ENCODE measurements around the gene SELENOH.
"Not testable (repeated sequence)": the region's sequence is repeated elsewhere in the genome, so short reads cannot be mapped to it uniquely, and the experiment has no call there.

The SELENOH gene, protein sequence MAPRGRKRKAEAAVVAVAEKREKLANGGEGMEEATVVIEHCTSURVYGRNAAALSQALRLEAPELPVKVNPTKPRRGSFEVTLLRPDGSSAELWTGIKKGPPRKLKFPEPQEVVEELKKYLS

DNA sequence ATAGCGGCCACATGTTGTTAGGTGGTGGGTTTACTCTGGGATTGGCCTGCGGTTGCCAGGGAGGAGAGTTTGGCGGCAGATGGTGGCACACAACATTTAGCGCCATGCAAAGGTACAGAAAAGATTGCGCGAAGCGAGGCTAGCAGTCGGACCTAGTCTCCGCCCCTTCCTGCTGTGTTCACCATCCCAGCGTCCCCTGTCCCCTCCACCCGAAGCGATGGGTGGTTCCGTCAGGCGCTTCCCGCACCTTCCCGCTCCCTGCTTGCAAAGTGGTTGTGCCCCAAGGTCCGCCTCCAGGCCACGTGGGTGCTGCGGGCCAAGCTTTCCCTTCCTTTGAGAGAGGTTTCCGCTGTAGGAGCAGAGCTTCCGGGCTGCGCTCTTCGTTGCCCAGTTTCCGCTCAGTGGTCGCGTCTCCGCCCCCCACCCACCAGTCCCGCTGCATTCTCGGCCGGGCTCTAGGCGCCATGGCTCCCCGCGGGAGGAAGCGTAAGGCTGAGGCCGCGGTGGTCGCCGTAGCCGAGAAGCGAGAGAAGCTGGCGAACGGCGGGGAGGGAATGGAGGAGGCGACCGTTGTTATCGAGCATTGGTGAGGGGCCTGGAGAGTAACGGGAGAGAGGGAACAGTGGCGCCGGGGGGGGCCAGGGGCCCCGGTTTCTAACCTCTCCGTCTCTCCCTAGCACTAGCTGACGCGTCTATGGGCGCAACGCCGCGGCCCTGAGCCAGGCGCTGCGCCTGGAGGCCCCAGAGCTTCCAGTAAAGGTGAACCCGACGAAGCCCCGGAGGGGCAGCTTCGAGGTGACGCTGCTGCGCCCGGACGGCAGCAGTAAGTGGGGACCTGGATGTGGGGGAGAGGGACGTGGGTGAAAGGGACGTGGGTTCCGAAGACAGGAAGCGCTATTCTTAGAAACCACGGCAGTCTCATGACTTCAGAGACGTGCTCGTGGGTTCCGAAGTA is at the start of gene SELENOH:
SELENOH (plus strand) TSS at position 360 of the 955 bp plus-strand sequence; CDS start at position 465, 105 bp downstream.
- FAIRE-seq: peak; percentile 73

DNA sequence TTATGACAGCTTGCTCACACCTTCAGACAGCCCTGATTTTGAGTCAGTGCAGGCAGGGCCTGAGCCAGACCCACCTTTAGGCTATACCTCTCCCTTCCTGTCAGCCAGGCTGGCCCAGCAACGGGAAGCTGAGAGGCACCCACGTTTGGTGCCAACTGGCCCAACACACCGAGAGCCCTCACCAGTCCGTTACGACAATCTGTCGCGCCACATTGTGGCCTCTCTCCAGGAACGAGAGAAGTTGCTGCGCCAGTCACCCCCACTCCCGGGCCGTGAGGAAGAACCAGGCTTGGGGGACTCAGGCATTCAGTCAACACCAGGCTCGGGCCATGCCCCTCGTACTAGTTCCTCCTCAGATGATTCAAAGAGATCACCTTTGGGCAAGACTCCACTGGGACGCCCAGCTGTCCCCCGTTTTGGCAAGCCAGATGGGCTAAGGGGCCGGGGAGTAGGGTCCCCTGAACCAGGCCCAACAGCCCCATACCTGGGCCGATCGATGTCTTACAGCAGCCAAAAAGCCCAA is 42.4 kb upstream of the SELENOH start:
- FAIRE-seq: no peak

DNA sequence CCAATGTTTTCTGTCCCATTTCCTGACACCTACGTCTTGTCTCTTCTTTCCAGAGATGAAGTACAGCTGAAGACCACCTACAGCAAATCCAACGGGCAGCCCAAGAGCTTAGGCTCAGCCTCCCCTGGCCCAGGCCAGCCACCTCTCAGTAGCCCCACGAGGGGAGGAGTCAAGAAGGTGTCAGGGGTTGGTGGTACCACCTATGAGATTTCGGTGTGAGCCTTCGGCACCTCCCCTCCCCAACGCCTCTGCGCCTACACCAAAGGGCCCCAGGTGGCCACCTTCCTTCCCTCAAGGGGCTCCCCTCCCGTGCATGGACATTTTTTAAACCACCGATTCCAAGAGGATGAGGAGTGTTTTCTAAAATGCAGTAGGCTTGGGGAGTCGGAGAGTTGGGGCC is 41.5 kb upstream of the SELENOH start:
- FAIRE-seq: no peak

DNA sequence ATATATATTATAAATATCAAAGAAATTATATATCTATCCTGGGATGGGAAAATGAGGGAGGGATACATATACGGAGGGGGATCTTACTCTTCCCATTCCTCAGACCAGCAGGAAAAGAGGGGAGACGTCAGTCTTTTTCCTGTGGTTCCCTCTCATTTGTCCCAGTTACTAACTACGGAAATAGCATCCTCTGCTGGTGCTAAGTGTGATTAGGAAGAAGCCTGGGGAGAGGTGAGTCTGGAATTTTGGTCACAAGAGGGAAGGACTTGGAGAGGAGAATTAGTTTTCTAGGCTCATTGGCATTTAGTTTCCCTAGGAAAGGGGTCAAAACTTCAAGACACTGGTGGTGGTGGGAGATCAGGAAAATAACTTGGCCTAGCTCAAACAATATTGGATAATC is 40.9 kb upstream of the SELENOH start:
- FAIRE-seq: no peak

DNA sequence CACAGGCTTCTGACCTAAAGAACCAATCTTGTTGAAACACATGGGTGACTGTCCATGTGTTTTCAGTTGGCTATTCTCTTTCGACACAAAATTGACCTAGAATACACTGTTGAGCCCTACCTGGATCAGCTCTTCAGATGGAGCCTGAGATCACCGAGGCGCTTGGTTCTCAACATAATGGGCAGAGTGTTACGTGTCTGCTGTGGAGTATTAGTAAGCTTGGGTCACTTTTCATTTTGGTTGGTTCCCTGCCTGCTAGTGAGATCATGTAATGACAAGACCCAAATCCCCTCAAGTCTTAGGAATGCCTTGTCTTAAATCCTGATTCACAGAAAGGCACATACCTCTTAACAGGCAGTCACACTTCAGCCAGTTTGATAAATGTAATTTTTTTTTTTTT is 38.0 kb upstream of the SELENOH start:
- FAIRE-seq: no peak

DNA sequence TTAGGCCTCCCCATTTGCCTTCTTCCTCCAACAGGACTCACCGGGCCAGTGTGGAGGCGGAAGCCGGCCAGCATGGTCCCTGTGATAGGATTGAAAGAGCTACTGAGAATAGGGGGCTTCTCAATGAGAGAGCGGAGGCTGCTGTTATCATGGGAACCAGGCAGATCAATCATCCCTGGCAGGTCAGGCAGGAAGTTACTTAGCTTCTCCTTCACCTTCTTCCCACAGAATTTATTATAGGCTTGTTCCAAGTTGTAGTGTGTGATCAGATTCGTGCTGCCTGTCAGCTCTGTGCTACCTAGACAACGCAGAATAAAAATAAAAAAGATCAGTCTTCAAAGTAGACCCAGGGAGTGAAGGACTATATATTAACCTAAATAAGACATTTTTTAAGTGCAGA is 36.4 kb upstream of the SELENOH start:
- FAIRE-seq: no peak

DNA sequence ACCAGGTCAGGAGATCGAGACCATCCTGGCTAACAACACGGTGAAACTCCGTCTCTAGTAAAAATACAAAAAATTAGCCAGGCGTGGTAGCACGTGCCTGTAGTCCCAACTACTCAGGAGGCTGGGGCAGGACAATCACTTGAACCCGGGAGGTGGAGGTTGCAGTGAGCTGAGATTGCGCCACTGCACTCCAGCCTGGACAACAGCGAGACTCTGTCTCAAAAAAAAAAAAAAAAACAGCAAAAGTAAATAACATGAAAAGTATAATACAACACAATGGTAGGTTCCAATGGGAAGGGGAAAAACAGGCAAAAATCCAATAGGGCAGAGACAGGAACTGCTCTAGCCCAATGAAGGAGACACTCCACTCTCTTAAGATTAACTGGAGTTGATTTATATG is 35.9 kb upstream of the SELENOH start:
- FAIRE-seq: not testable (repeated sequence)

DNA sequence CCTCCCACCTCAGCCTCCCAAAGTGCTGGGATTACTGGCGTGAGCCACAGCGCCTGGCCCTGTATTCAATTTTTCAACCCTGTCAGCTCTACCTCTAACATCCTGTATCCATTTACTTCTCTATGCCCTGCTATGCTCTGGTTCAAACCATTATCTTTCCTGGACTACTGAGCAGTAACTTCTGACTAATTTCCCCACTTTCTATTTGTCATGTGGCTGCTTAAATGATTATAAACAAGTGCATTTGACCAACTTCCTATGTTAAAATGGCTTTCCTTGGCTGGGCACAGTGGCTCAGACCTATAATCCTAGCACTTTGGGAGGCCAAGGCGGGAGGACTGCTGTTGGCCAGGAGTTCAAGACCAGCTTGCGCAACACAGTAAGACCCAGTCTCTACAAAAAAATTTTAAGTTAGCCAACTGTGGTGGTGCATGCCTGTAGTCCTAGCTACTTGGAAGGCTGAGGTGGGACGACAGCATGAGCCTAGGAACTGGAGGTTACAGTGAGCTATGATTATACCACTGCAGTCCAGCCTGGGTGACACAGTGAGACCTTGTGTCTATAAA is 31.4 kb upstream of the SELENOH start:
- FAIRE-seq: no peak

DNA sequence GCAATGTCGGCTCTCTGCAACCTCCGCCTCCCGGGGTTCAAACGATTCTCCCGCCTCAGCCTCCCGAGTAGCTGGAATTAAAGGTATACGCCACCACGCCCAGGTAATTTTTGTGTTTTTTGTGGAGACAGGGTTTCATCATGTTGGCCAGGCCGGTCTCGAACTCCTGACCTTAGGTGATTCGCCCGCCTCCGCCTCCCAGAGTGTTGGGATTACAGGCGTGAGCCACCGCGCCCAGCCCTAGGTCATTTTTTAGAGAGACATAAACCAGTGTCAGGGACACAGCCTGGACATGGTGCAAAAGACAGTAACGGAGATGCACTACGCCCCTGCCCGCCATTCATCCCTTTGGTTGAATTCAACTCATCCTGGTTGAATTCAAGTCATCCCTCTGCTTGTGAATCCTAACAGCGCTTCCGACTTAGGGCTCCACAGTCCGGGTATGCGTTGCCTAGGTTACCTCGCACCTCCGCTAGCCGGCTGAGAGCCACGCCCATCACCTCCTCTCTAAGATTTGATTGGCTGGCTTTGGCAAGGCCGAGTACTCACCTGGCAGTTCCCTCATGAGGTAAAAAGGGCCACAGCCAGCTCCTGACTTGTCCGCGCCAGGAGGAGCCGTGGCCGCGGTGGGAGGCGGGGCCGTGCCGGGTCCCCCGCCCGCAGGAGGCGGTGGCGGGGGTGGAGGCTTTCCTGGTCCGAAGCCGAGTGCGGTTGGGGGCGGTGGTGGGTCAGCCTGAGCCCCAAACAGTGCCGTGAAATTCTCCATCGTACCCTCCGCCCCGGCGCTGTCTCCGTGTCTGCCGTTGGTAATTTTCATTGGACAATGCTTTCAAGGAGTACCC is 29.7 kb upstream of the SELENOH start, which contains the start of gene MED19:
MED19 (minus strand) TSS at position 802 of the 842 bp plus-strand sequence; CDS start at position 766, 36 bp downstream.
- no peak for FAIRE-seq

DNA sequence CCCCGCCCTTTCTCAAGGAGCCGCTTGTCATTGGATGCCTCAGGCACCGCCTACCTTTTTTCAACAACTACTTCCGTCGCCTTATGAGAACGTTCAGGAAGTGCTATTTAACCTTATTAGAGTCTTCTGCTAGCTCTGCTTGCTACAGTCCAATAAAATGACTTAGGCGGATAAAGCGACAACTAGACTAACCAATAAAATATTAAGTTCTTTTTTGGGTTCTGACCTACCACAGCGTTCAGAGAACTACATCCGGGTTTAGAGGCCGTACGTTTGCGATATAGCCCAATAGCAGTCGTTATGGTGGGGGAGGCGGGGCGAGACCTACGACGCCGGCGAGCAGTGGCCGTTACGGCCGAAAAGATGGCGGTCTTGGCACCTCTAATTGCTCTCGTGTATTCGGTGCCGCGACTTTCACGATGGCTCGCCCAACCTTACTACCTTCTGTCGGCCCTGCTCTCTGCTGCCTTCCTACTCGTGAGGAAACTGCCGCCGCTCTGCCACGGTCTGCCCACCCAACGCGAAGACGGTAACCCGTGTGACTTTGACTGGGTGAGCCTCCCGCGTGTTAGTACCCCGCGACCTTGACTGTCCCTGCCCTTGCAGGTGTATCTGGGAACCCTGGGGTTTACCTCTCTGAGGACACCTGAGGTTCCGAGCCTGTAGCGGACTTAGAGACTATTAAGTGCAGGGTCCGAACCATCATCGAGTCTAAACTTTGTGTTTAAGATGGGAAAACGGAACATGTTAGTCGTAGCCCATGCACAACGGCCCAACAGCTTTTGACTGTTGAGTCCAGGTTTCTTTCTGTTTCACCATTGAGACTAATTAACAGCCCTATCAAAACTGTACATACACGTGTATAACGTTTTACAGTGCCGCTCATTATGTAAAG is 28.8 kb upstream of the SELENOH start, which contains the start of gene TMX2:
TMX2 (plus strand) TSS at position 338 of the 895 bp plus-strand sequence; CDS start at position 364, 26 bp downstream.
- FAIRE-seq: peak; percentile 100

DNA sequence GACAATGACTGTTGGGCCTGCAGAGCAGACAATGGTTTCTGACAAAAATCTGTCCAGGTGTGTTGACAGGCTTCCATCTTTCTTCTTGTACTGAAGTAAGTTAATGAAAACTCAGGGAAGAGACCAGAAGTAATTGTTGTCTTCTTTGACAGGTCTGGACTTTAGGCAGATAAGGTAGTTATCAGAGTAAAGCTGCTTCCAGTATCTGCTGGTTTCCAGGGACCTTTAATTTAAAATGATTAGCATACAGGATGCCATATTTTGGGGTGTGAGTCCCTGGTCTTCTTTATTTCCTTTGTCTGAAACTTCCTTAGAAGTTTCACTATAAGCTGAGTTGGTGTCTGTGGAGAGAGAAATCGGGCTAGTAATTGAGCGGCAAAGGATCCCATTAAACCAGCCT is 27.5 kb upstream of the SELENOH start:
- no peak for FAIRE-seq

DNA sequence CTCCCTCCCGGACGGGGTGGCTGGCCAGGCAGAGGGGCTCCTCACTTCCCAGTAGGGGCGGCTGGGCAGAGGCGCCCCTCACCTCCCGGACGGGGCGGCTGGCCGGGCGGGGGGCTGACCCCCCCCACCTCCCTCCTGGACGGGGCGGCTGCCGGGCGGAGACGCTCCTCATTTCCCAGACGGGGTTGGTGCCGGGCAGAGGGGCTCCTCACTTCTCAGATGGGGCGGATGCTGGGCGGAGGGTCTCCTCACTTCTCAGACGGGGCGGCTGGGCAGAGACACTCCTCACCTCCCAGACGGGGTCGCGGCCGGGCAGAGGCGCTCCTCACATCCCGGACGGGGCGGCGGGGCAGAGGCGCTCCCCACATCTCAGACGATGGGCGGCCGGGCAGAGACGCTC is 24.6 kb upstream of the SELENOH start:
- not testable (repeated sequence) for FAIRE-seq

DNA sequence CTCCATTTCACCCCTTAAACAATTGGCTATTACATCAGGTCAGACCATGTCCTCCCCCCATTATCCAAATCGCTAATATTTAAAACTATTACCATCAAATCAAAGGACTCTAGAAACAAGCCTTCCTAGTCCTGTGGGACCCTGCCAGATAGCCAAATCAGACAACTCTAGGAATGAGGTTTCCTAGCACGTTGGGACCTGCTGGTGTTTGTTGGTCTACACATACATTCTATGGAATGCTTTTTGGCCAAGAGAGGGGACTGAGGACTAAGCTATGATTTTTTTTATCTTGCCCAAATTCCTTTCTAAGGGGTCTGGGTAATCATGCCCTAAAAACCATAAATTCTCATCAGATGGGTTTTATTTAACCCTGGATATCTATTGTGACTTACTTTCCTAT is 14.1 kb upstream of the SELENOH start:
- no peak for FAIRE-seq

DNA sequence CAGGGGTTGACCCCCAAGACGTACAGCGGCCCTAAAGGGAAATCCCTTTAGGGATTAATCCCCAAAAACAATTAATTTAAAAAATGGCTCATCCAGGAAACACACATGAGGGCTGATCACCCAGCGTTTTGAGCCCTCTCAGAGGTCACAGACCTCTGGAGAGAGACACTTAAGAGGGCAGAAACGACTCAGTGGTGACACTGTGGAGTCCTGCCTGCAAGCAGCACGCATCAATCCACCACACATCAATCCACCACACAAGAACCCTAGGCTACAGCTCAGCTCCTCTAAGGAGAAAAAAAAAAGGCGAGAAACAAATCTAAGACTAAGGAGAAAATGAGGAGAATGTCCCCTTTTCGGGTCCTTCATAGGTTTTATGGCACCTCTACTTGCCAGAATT is 12.5 kb upstream of the SELENOH start:
- FAIRE-seq: no peak

DNA sequence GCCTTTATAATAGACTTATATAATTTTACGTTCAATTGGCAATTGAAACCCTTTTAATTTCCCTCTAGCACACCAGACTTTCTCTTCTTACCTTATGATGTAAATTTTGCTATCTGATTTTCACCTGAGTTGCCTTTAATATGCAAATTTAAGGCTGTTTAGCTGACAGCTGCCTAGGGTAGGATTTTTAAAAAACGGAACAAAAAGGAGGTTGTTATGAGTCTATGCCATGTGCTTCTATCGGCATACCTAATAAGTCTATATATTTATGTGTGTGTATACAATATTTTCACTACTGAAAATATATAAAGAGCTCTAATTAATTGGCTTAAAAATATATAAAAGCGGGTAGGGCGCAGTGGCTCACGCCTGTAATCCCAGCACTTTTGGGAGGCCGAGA is 11.8 kb upstream of the SELENOH start:
- no peak for FAIRE-seq

DNA sequence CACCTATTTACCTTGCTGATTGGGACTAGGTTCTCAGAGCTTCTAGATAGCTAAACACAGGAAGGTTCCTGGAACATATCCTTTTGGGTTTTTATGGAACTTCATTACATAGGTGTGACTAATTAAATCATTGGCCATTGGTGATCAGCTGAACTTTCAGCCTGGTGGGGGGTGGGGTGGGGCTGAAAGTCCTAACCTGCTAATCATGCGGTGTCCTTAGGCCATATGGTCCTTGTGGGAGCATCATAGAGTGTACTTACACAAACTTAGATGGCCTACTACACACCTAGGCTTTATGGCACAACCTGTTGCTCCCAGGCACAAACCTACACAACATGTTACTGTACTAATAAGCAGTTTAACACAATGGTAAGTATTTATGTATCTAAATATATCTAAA is 8.6 kb upstream of the SELENOH start:
- FAIRE-seq: no peak

DNA sequence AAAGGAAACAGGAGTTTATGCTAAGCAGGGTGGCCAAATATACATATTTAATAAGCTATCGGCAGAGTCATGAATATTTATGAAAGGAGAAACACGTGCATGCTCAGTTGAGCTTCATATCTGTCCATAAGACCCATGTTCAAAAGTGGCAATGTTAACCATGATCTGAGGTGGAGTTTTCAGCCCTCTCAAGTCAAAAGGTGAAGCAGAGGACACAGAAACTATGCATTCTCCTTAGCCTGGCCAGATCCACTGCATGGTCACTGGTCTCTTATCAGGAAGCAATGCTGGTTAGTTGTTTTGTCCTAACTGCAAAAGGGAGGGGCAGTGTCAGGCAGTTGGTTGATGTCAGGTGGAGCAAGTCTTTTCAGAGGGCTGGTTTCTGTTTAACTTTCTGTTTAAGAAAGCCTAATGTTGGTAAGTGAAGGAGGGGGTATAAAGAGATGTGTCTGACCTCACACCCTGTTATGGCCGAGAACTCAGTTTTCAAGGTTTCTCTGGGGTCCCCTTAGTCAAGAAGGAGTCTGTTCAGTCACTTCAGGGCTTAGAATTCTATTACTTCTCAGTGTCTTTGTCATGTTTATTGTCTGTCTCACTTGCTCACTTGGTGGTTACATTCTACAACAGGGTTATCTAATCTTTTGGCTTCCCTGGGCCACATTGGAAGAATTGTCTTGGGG is 5.5 kb upstream of the SELENOH start:
- no peak for FAIRE-seq

DNA sequence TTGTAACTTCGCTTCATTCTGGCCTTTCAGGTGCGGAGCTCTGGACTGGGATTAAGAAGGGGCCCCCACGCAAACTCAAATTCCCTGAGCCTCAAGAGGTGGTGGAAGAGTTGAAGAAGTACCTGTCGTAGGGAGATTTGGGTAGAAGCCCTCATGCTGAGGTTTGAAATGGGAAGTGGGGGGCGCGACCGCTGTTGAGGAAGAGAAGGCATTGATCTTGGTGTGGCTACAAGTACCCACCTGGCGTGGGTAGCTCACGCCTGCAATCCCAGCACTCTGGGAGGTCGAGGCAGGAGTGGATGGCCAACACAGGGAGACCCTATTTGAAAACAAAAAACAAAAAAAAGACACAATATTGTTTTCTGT is 779 bp downstream of the SELENOH start:
- FAIRE-seq: no peak

DNA sequence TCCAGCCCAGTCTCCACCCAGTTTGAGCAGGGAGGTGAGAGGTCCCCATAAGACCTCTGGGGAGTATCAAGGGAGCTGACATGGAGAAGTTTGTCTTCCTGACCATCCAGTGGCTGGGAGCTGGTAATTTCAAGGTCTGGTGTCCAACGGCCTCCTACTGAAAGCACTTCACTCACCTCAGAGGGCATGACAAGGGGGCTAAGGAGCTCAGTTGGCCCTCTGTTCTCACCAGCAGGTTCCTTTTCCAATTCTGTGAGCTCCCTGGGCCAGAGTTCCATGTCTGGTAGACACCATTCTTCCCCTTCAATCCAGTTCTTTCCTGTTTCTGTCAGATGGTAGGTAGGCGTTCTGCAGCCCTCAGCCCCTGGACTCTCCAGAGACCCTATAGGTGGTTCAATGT is 3.1 kb downstream of the SELENOH start:
- FAIRE-seq: no peak

DNA sequence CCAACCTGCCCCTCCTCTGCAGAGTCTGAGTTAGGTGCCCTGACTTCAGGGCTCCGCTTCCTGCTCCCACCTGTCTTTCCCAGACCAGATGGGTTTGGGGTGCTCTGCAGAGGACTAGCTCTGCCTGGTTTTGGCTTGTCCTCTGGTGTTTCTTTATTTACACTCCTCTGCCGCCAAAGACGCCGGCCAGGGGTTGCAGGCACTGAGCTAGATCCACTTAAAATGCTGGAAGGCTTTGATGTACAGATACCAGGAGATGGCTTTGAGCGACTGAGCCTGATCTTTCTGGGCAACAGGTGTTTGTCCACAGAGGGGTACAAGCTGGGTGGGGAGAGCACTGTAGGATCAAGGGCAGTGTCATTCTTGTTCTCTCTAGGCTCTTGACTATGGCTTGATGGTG is 3.9 kb downstream of the SELENOH start:
- no peak for FAIRE-seq

DNA sequence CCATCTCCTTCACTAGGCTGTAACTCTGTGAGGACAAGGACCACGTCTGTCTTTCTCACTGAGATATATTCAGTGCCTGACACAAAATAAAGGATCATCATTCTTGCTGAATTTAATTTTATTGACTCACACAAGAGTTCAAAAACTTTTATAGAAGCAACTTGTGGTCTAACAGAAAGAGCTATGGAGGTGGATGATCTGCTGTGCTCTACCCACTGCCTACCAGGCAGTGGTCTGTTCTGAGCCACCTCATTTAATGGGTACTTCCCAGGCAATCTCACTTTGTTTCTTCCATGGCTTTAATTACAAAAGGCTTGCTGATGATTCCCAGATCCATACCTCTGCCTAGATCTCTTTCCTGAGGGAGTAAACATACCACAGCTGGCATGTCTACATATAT is 5.6 kb downstream of the SELENOH start:
- no peak for FAIRE-seq

Data from A204.1 (cell line).